ENCODE results near the gene NDOR1. TPM values are rescaled to one million over a fixed set of nuclear protein-coding genes. Genes with fewer than 3 reads are reported as not detected.

The NDOR1 gene
- total RNA-seq, 4 donors from 2014 or later: 4.5 to 14.9 TPM; not detected in 2

DNA sequence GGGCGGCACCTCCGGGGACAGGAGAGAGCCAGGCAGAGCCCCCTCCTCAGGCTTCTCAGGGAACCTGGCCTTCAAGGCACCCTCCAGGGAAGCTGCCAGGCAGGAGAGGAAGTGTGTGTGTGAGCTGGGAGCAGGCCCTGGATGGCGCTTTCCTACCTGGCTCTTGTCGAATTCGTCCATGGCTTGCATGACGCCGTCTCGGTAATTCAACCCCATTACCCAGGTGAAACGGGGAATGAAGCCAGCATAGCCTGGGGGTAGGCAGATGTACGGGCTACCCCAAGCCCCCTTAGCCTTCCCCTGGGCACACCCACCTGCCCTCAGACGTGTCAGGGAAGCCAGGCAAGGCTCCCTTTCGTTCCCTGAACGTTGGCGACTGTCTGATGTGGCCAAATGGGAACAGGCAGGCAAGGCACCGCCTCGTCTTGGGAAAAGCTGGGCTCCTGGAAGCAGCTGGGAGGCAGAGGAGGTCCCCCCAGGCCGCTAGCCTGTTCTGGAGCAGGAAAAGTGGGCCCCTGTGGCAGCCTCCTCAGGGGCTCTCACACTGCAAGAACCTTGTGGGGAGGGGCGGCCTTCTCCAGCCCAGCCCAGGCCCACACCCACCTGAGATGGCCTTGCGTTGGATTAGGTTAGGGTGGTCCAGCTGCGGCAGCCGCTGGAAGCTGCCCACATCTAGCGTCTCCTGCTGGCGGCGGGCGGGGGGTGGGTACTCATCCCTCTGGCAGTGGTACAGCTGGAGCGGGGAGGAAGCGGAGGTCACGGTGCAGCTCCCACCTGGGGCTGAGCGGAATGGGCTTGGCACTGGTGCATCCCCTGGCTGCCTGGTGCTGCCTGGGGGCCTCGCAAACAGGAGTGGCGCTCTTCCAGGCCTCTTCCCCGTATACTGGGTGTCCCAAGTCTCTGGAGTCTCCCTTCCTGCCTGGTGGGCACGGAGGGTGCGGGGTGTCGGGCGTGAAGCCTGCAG, 39.3 kb downstream of the NDOR1 start:
- intact Hi-C loops (cut with DNase I; ENCODE audit: low total_unique reads): no loop called here
- no peak for DNase-seq
- no peaks in the 10 kb centered on the region for H3K9me3 ChIP-seq
- H3K36me3 ChIP-seq: no peaks in the 10 kb centered on the region
- H3K4me3 ChIP-seq: no peak overlapping the region
- peaks cover 0 to 6% of the 10 kb centered on the region in 2 donors for H3K4me1 ChIP-seq
- H3K27me3 ChIP-seq: no peaks in the 10 kb centered on the region
- no peak for TF ChIP-seq POLR2A (IDR thresholded peaks at IDR 0.05)
- TF ChIP-seq, protein P1, sequence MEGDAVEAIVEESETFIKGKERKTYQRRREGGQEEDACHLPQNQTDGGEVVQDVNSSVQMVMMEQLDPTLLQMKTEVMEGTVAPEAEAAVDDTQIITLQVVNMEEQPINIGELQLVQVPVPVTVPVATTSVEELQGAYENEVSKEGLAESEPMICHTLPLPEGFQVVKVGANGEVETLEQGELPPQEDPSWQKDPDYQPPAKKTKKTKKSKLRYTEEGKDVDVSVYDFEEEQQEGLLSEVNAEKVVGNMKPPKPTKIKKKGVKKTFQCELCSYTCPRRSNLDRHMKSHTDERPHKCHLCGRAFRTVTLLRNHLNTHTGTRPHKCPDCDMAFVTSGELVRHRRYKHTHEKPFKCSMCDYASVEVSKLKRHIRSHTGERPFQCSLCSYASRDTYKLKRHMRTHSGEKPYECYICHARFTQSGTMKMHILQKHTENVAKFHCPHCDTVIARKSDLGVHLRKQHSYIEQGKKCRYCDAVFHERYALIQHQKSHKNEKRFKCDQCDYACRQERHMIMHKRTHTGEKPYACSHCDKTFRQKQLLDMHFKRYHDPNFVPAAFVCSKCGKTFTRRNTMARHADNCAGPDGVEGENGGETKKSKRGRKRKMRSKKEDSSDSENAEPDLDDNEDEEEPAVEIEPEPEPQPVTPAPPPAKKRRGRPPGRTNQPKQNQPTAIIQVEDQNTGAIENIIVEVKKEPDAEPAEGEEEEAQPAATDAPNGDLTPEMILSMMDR (IDR thresholded peaks at IDR 0.05): no peak
- no peak overlapping the region for H3K27ac ChIP-seq

DNA sequence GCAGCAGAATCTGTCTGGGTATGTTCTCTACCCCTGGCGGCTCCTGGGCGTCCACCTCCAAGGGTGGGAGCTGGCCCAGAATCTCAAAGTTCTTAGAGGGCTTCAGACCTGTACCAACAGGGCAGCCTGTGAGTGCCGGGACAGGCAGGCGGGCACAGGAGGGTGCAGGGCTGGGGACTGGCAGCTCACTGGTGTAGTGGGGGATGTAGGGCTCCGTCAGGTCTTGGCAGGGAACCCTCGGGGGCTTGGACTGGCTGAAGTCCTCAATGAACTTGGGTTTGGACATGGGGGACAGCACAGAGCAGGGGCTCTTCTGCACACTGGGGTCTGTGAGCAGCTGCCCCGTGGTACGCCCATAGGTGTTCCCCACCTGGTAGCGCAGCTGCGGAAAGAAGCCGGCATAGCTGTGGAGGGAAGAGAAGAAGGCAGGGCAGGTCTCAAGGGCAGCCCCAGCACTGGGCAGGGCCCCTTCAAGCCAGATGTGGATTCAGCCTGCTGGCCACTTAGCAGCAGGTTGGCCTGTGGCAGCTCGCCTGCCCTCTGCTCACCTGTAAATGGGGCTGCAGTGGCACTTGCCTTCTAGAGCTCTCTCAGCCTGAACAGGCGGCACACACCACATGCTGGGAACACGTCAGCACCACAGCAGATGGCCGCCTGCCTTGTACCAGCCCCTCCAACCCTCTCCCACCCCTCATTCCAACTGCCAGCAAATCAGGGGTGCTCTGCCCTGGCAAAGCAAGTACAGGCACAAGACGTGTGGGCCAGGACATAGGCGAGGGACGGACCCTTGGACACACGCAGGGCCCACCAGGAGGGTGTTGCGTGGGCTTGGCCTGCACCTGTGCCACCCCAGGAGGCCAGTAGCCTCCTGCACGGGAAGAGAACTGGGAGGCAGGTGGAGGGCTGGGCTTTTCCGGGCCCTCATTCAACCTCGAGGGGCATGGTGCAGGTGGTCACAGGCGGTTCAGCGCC, 40.2 kb downstream of the NDOR1 start:
- Histone ChIP-seq H3K27ac (no peak overlapping the region), H3K9me3 (no peaks in the 10 kb centered on the region), H3K4me3 (no peak overlapping the region), H3K4me1 (peaks cover 0 to 6% of the 10 kb centered on the region in 2 donors), H3K27me3 (no peaks in the 10 kb centered on the region), H3K36me3 (no peaks in the 10 kb centered on the region)
- no peak for TF ChIP-seq POLR2A (IDR thresholded peaks at IDR 0.05)
- TF ChIP-seq, protein P1 (IDR thresholded peaks at IDR 0.05): no peak
- intact Hi-C loops (cut with DNase I; ENCODE audit: low total_unique reads): no loop called here
- no peak for DNase-seq

DNA sequence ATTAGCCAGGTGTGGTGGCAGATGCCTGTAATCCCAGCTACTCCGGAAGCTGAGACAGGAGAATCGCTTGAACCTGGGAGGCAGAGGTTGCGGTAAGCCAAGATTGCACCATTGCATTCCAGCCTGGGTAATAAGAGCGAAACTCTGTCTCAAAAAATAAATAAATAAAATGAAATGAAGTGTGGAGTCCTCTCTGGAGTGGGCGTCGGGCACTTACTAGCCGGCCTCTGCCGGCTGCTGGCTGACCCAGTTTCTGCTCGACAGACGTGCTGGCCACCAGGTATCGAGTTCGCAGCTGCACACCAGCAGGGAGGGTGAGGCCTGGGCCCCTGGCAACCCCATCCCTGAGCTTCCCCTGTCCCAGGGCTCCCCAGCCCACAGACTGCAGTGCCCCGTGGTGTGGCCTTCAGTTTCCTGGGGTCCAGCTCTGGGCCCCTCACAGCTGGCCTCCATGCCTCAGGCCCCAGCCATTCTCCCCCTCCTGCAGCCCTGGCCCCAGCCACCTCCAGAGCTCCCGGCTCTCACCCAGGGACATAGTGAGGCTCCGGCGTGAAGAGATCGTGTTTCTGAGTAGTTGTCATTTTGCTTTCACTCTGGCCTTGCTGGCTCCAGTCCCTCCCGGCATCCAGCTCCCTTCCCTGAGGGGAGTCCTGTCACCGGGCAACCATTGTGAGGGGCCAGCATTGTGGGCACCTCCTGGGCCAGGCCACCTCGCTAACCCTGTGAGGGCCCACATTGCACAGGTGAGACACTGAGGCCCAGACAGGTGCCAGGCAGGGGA, 41.8 kb downstream of the NDOR1 start:
- TF ChIP-seq, protein P1 (IDR thresholded peaks at IDR 0.05): no peak
- TF ChIP-seq POLR2A (IDR thresholded peaks at IDR 0.05): no peak
- no peak for DNase-seq
- no peaks in the 10 kb centered on the region for H3K27me3 ChIP-seq
- no peaks in the 10 kb centered on the region for H3K36me3 ChIP-seq
- intact Hi-C loops (cut with DNase I; ENCODE audit: low total_unique reads): no loop called here
- no peak overlapping the region for H3K27ac ChIP-seq
- peaks cover 0 to 6% of the 10 kb centered on the region in 2 donors for H3K4me1 ChIP-seq
- no peaks in the 10 kb centered on the region for H3K9me3 ChIP-seq
- H3K4me3 ChIP-seq: no peak overlapping the region

DNA sequence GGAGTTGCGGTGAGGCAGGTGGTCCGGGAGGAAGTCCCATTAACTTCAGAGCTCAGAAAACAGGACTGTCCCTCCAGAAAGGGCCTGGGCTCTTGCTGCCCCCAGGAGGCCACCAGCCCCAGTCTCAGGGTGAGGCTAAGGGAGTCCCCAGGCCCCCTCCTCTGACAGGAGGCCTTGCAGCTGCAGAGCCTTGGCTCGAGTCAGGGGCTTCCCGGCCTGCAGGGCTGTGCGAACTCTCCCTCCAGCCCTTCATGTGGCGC, 42.3 kb downstream of the NDOR1 start:
- Histone ChIP-seq H3K9me3 (no peaks in the 10 kb centered on the region), H3K36me3 (no peaks in the 10 kb centered on the region), H3K27me3 (no peaks in the 10 kb centered on the region), H3K27ac (no peak overlapping the region), H3K4me3 (no peak overlapping the region), H3K4me1 (peaks cover 0 to 3% of the 10 kb centered on the region in 2 donors)
- intact Hi-C loops (cut with DNase I; ENCODE audit: low total_unique reads): no loop called here
- DNase-seq: no peak
- no peak for TF ChIP-seq POLR2A (IDR thresholded peaks at IDR 0.05)
